ENCODE results near the gene RPTOR. TPM values are rescaled to one million over a fixed set of nuclear protein-coding genes. Genes with fewer than 3 reads are reported as not detected.

Gene RPTOR
- total RNA-seq, 2 experiments from 2014 or later = 48.1 to 87.8 TPM

DNA sequence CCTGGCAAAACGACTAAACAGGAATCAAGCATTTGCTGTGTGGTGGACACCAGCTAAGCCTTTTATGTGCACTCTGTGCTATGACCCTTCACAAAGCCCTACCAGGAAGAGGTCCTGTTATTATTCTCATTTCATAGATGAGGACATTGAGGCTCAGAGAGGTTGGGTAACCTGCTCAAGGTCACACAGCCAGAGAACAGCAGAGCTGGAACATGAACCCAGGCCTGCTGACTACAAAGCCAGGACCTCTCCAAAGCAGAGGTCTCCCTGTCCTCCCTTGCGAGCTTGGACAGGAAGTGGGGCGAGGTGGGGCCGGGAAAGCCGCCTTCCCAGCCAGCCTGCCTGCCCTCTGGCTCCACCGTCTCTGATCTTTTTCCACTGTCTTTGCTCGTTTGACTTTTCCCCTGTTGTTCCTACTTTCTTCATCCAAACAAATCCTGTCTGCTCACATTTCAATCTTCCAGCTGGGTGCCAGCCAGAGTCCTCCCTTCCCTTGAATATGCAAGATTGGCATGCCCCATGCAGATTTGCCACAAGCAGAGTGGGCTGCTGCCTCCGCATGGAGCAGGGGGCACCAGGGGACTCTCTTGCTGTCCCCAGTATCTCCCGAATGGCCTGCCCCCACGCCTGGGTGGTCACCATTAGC is 23.7 kb upstream of the RPTOR start:
- no peak overlapping the region for H3K4me2 ChIP-seq (ENCODE audit: low read length)
- no peaks in the 10 kb centered on the region for H3K79me2 ChIP-seq (ENCODE audit: insufficient read depth, low read depth, low read length)
- no peak for DNase-seq (ENCODE audit: low spot score)
- intact Hi-C loops (cut with micrococcal nuclease; ENCODE audit: unreplicated experiment) = no loop called here
- H3K9me3 ChIP-seq (ENCODE audit: low read length) = no peaks in the 10 kb centered on the region
- no peaks in the 10 kb centered on the region for H3K9me2 ChIP-seq (ENCODE audit: insufficient read depth, low read length)
- no peak overlapping the region for H3K4me3 ChIP-seq (ENCODE audit: low read depth, low read length, poor library complexity, severe bottlenecking)
- TF ChIP-seq, protein P1, sequence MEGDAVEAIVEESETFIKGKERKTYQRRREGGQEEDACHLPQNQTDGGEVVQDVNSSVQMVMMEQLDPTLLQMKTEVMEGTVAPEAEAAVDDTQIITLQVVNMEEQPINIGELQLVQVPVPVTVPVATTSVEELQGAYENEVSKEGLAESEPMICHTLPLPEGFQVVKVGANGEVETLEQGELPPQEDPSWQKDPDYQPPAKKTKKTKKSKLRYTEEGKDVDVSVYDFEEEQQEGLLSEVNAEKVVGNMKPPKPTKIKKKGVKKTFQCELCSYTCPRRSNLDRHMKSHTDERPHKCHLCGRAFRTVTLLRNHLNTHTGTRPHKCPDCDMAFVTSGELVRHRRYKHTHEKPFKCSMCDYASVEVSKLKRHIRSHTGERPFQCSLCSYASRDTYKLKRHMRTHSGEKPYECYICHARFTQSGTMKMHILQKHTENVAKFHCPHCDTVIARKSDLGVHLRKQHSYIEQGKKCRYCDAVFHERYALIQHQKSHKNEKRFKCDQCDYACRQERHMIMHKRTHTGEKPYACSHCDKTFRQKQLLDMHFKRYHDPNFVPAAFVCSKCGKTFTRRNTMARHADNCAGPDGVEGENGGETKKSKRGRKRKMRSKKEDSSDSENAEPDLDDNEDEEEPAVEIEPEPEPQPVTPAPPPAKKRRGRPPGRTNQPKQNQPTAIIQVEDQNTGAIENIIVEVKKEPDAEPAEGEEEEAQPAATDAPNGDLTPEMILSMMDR (conservative IDR thresholded peaks at IDR 0.05; ENCODE audit: low read length) = no peak
- TF ChIP-seq EZH2phosphoT487 (IDR thresholded peaks at IDR 0.05; ENCODE audit: borderline replicate concordance, low read depth, low read length) = no peak
- H3K4me1 ChIP-seq (ENCODE audit: insufficient read depth, low read length, poor library complexity, severe bottlenecking) = no peaks in the 10 kb centered on the region
- CTCF ChIA-PET (ENCODE audit: unreplicated experiment) = interaction anchor here (1.2 kb wide), 1 partner anchor 46 kb away, joined by 3 read pairs; no protein-coding TSS in a partner anchor
- BruUV-seq (replicated peaks) = no TSS peak
- H2AFZ ChIP-seq (ENCODE audit: low read length) = no peak overlapping the region
- no peaks in the 10 kb centered on the region for H3K36me3 ChIP-seq (ENCODE audit: insufficient read depth, low read length)
- H4K20me1 ChIP-seq (ENCODE audit: insufficient read depth, low read length) = no peaks in the 10 kb centered on the region
- H3K27ac ChIP-seq (ENCODE audit: low read depth, low read length, poor library complexity, severe bottlenecking) = no peak overlapping the region
- POLR2A ChIA-PET = no interaction called here

DNA sequence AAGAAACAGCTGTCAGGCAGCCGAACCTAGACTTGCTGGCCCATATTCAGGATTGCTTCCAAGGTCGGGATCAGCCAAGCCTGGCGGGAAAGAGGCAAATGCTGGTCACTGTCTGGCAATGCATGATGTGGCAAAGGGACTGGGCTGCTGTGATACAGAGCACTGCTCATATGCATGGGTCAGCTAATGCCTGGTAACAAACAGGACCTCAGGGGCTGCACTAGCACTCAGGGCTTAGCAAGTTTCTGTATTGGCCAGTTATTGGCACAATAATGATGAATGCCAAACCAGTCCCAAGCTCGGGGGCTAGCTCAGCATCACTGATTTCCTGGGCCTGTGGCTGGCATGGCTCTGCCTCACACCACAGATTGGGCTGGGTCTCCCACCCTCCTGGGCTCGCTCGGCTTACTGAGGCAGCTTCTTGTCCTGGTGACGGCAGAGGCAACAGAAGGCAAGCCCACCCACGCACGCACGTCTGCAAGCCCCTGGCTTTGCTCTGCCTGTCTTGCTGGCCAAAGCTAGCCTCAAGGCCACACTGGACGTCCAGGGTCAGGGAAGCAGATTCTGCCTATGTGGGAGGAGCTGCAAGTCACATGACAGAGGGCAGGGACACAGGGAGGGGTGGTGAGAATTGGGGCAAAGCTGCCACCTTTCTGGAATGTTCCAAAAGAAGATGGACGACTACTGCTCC is 21.4 kb upstream of the RPTOR start:
- Histone ChIP-seq H2AFZ (ENCODE audit: low read length) (no peak overlapping the region), H3K27ac (ENCODE audit: low read depth, low read length, poor library complexity, severe bottlenecking) (no peak overlapping the region), H3K4me1 (ENCODE audit: insufficient read depth, low read length, poor library complexity, severe bottlenecking) (no peaks in the 10 kb centered on the region), H3K36me3 (ENCODE audit: insufficient read depth, low read length) (no peaks in the 10 kb centered on the region), H3K4me3 (ENCODE audit: low read depth, low read length, poor library complexity, severe bottlenecking) (no peak overlapping the region), H3K9me2 (ENCODE audit: insufficient read depth, low read length) (no peaks in the 10 kb centered on the region), H4K20me1 (ENCODE audit: insufficient read depth, low read length) (no peaks in the 10 kb centered on the region), H3K79me2 (ENCODE audit: insufficient read depth, low read depth, low read length) (no peaks in the 10 kb centered on the region), H3K4me2 (ENCODE audit: low read length) (no peak overlapping the region), H3K9me3 (ENCODE audit: low read length) (no peaks in the 10 kb centered on the region)
- BruUV-seq (replicated peaks) = no TSS peak
- ChIA-PET CTCF (ENCODE audit: unreplicated experiment) (no interaction called here), POLR2A (interaction anchor here (0.6 kb wide), 1 partner anchor 44 kb away, joined by 3 read pairs; no protein-coding TSS in a partner anchor)
- intact Hi-C loops (cut with micrococcal nuclease; ENCODE audit: unreplicated experiment) = no loop called here
- no peak for DNase-seq (ENCODE audit: low spot score)
- no peak for TF ChIP-seq EZH2phosphoT487 (IDR thresholded peaks at IDR 0.05; ENCODE audit: borderline replicate concordance, low read depth, low read length)
- TF ChIP-seq, protein P1 (conservative IDR thresholded peaks at IDR 0.05; ENCODE audit: low read length) = no peak

All from OCI-LY7 (cell line).